DOHH2 (cell line): ENCODE measurements around the gene DCPS.

Experiments
- H3F3A ChIP-seq: fragments of 200-600 bp; sonication (generic), shearing (Covaris generic); 2 replicates; pipeline ENCODE4 v1.6.0; 2016; ENCODE audit warnings: antibody characterized with exemption, mild to moderate bottlenecking; ENCODE audit not compliant: control insufficient read depth, insufficient read depth
- H3K27ac ChIP-seq: fragments of 200-600 bp; sonication (generic); 2 replicates; pipeline ENCODE4 v1.5.1; 2014; ENCODE audit warnings: low read depth, mild to moderate bottlenecking, low read length, moderate library complexity
- H3K27me3 ChIP-seq: fragments of 200-600 bp; sonication (generic); 2 replicates; pipeline ENCODE4 v1.6.1; 2014; ENCODE audit warnings: mild to moderate bottlenecking, low read length, mixed read lengths; ENCODE audit not compliant: control insufficient read depth
- H3K36me3 ChIP-seq: fragments of 200-600 bp; sonication (generic); 2 replicates; pipeline ENCODE4 v1.6.1; 2014; ENCODE audit warnings: mild to moderate bottlenecking, low read length, moderate library complexity, mixed read lengths; ENCODE audit not compliant: control insufficient read depth
- H3K4me1 ChIP-seq: fragments of 200-600 bp; sonication (generic); 2 replicates; pipeline ENCODE4 v1.6.1; 2014; ENCODE audit warnings: mild to moderate bottlenecking, low read length, mixed read lengths; ENCODE audit not compliant: control insufficient read depth
- H3K4me2 ChIP-seq: fragments of 200-600 bp; sonication (generic); 2 replicates; pipeline ENCODE4 v1.6.0; 2014; ENCODE audit warnings: mild to moderate bottlenecking, low read length, moderate library complexity
- H3K4me3 ChIP-seq: fragments of 200-600 bp; sonication (generic); 2 replicates; pipeline ENCODE4 v1.5.1; 2014; ENCODE audit warnings: mild to moderate bottlenecking, low read length, mixed read lengths
- H3K79me2 ChIP-seq: fragments of 200-600 bp; sonication (generic); 2 replicates; pipeline ENCODE4 v1.6.1; 2014; ENCODE audit warnings: mild to moderate bottlenecking, low read length, mixed read lengths; ENCODE audit not compliant: control insufficient read depth
- H3K9me2 ChIP-seq: fragments of 200-600 bp; sonication (generic); replicated peaks from 2 replicates; pipeline ENCODE4 v1.6.1; 2014; ENCODE audit warnings: mild to moderate bottlenecking, low read length, mixed read lengths; ENCODE audit not compliant: control insufficient read depth
- H3K9me3 ChIP-seq: fragments of 200-600 bp; sonication (generic); 2 replicates; pipeline ENCODE4 v1.6.1; 2014; ENCODE audit warnings: antibody characterized with exemption, low read length, mixed read lengths; ENCODE audit not compliant: control insufficient read depth, insufficient read depth
- H4K20me1 ChIP-seq: fragments of 200-600 bp; sonication (generic); 2 replicates; pipeline ENCODE4 v1.6.0; 2014; ENCODE audit warnings: low read depth, mild to moderate bottlenecking, antibody characterized with exemption, low read length, moderate library complexity; ENCODE audit not compliant: control insufficient read depth, insufficient read depth
- CTCF ChIP-seq: fragments of 200-600 bp; sonication (generic); IDR thresholded peaks from one replicate; pipeline ENCODE4 v1.5.1; 2014; ENCODE audit warnings: antibody characterized with exemption, mild to moderate bottlenecking, low read depth, low read length; ENCODE audit not compliant: poor library complexity, severe bottlenecking
- EZH2phosphoT487 ChIP-seq: fragments of 200-600 bp; sonication (generic); IDR thresholded peaks from 2 replicates; pipeline ENCODE4 v1.6.1; 2017; ENCODE audit warnings: borderline replicate concordance, mild to moderate bottlenecking, antibody characterized with exemption, low read length, moderate library complexity, mixed read lengths

DCPS gene

DNA sequence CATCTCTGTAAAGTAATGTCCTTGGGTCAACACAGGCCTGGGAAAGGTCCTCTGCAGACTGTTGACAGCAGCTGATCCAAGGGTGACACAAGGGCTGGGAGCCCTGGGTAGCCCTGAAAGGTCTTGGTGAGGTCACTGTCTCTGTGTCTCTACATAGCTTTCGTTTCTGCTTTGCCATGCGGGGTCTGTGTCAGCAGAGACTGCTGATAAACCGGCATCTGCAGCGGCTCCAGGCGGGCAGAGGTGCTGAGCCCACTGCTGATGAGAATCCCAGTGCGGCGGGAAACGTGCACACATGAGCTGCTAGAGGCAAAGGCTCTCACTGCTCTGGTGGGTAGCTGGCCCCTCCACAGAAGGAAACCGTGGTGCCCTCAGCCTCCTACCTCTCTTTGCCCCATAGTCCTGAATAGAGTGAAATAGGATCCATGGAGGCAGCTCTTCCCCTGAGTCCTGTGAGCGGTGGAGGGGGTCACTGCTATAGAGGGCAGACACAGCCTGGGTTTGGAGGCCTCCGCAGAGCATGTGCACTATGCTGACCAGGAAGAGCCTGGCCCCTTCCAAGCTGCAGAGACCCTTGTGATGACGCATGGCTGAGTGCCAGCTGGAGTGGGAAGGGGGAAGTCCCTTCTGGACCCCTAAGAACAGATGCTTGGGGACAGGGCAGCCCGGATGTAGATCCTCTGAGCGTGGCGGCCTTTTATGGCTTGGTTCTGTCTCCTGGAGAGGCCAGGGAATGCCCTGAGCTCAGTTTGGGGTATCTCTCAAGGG is 33.8 kb downstream of the DCPS start:
- Histone ChIP-seq H3K27ac (no peak overlapping the region), H4K20me1 (no peaks in the 10 kb centered on the region), H3K4me3 (no peak overlapping the region), H3K9me2 (no peaks in the 10 kb centered on the region), H3K79me2 (no peaks in the 10 kb centered on the region), H3K27me3 (no peaks in the 10 kb centered on the region), H3K36me3 (peaks cover 32% of the 10 kb centered on the region), H3F3A (no peaks in the 10 kb centered on the region), H3K4me2 (no peak overlapping the region), H3K9me3 (no peaks in the 10 kb centered on the region), H3K4me1 (no peaks in the 10 kb centered on the region)
- TF ChIP-seq CTCF (no peak), EZH2phosphoT487 (no peak)

- Histone ChIP-seq H3K4me1 (no peaks in the 10 kb centered on the region), H3K27ac (no peak overlapping the region), H3K9me3 (no peaks in the 10 kb centered on the region)
Measured at GRCh38 chr11:126338346-126339055, 34.6 kb downstream of the DCPS start.

DNA sequence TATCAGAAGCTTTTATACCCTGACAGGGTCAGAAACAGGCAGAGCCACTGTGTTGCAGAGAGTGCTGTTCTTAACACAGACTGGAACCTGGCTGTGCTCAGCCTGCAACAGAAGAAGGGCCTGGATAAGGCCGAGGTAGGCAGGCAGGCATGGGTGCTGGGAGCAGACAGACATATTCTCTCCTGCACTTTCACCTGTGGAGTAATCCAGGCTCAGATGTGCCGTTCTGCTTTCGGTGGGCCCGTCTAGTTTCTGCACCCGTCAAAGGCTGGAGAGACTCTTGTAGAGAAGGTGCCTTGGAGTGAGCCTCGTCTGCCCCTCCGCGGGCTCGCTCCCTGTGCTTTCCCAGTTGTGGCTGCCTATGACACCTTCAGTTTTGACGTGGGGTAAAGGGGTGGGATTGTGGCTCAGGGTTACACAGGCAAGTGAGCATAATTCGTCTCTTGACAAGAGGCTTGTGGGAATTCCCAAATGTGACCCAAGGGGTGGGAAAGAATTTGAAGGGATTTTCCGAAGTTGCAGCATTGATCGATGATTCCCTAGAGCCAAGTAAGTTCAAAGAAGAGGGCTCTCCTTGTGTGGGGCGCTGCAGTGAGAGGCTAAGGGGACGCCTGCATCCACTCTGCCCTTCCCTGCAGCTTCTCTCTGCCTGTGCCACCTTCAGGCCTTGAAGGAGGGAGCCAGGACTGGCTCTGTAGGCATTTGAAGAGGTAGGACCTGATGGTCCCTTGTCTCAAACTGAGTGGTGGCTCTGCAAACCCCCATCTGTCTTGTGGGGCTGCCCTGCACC is 35.4 kb downstream of the DCPS start:
- no peaks in the 10 kb centered on the region for H4K20me1 ChIP-seq
- H3K9me2 ChIP-seq, result no peaks in the 10 kb centered on the region
- H3K36me3 ChIP-seq, result peaks cover 39% of the 10 kb centered on the region
- H3K27ac ChIP-seq, result no peak overlapping the region
- H3K4me1 ChIP-seq, result no peaks in the 10 kb centered on the region
- no peaks in the 10 kb centered on the region for H3K27me3 ChIP-seq
- TF ChIP-seq EZH2phosphoT487, result no peak
- TF ChIP-seq CTCF, result no peak
- H3K79me2 ChIP-seq, result no peaks in the 10 kb centered on the region
- H3K9me3 ChIP-seq, result no peaks in the 10 kb centered on the region
- H3K4me3 ChIP-seq, result no peak overlapping the region
- no peaks in the 10 kb centered on the region for H3F3A ChIP-seq
- no peak overlapping the region for H3K4me2 ChIP-seq

More at GRCh38 chr11:126338346-126339055, 34.6 kb downstream of the DCPS start:
- Histone ChIP-seq H3K4me2 (no peak overlapping the region), H3K9me2 (no peaks in the 10 kb centered on the region), H3K27me3 (no peaks in the 10 kb centered on the region), H3K79me2 (no peaks in the 10 kb centered on the region), H3K36me3 (peaks cover 36% of the 10 kb centered on the region), H4K20me1 (no peaks in the 10 kb centered on the region), H3F3A (no peaks in the 10 kb centered on the region), H3K4me3 (no peak overlapping the region)
- TF ChIP-seq EZH2phosphoT487, result no peak
- no peak for TF ChIP-seq CTCF
